ENCODE data around the gene HCFC1R1. TPM values are rescaled to one million over a fixed set of nuclear protein-coding genes. Genes with fewer than 3 reads are reported as not detected.

Gene HCFC1R1
- total RNA-seq, 1 donor from 2014 or later: 48.5 TPM

DNA sequence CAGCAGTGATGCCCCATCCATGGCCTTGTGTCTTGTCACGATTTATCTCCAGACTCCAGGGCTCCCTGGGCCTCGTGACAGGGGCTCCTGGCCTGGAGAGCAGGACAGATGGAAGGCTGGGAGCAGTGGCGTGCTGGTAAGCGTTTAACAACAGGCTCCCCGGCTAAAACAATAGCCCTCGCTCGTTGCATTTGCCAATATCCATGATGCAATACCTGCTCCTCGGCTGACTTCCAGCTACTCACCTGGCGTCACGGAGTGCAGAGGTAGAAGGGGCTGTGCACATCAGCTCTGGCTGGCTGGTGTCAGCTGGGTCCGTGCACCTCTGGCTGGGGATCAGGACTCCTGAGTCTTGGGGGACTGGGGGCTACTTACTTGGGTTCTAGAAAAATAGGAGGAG is 14.5 kb upstream of the HCFC1R1 start:
- H3K27ac ChIP-seq (replicated peaks): no peak overlapping the region
- H3K27me3 ChIP-seq (ENCODE audit: low read depth): peaks cover 99% of the 10 kb centered on the region
- intact Hi-C loops (cut with micrococcal nuclease): no loop called here
- no peaks in the 10 kb centered on the region for H3K36me3 ChIP-seq
- no peak for DNase-seq
- H3K4me3 ChIP-seq: no peak overlapping the region
- TF ChIP-seq, protein P1, sequence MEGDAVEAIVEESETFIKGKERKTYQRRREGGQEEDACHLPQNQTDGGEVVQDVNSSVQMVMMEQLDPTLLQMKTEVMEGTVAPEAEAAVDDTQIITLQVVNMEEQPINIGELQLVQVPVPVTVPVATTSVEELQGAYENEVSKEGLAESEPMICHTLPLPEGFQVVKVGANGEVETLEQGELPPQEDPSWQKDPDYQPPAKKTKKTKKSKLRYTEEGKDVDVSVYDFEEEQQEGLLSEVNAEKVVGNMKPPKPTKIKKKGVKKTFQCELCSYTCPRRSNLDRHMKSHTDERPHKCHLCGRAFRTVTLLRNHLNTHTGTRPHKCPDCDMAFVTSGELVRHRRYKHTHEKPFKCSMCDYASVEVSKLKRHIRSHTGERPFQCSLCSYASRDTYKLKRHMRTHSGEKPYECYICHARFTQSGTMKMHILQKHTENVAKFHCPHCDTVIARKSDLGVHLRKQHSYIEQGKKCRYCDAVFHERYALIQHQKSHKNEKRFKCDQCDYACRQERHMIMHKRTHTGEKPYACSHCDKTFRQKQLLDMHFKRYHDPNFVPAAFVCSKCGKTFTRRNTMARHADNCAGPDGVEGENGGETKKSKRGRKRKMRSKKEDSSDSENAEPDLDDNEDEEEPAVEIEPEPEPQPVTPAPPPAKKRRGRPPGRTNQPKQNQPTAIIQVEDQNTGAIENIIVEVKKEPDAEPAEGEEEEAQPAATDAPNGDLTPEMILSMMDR (IDR thresholded peaks at IDR 0.05; ENCODE audit: borderline replicate concordance): no peak
- H3K9me3 ChIP-seq (replicated peaks): no peaks in the 10 kb centered on the region
- peaks cover 9% of the 10 kb centered on the region for H3K4me1 ChIP-seq

GRCh38 chr16:3036726-3037315 is 13.1 kb upstream of the HCFC1R1 start, which contains the start of gene BICDL2:
Gene BICDL2, minus strand, starts transcription at chr16:3036944. Its CDS starts 1,448 bp downstream, at chr16:3035496.
- Histone ChIP-seq H3K27ac (replicated peaks) (no peak within 1 kb of the TSS), H3K36me3 (no peaks in the 10 kb centered on the region), H3K4me3 (peak within 1 kb of the TSS; percentile 32), H3K9me3 (replicated peaks) (no peaks in the 10 kb centered on the region), H3K27me3 (ENCODE audit: low read depth) (peaks cover 98% of the 10 kb centered on the region), H3K4me1 (peaks cover 9% of the 10 kb centered on the region)
- intact Hi-C loops (cut with micrococcal nuclease): no loop called here
- TF ChIP-seq, protein P1 (IDR thresholded peaks at IDR 0.05; ENCODE audit: borderline replicate concordance): no peak
- DNase-seq: no peak

GRCh38 chr16:3035972-3036725 is 12.4 kb upstream of the HCFC1R1 start:
- TF ChIP-seq, protein P1 (IDR thresholded peaks at IDR 0.05; ENCODE audit: borderline replicate concordance): no peak
- H3K27ac ChIP-seq (replicated peaks): no peak overlapping the region
- DNase-seq: no peak
- no peaks in the 10 kb centered on the region for H3K36me3 ChIP-seq
- H3K4me1 ChIP-seq: peaks cover 9% of the 10 kb centered on the region
- no peaks in the 10 kb centered on the region for H3K9me3 ChIP-seq (replicated peaks)
- peak overlapping the region; percentile 32 for H3K4me3 ChIP-seq
- intact Hi-C loops (cut with micrococcal nuclease): no loop called here
- H3K27me3 ChIP-seq (ENCODE audit: low read depth): peaks cover 95% of the 10 kb centered on the region

- Histone ChIP-seq H3K4me1 (peaks cover 9% of the 10 kb centered on the region), H3K27ac (replicated peaks) (no peak overlapping the region), H3K27me3 (ENCODE audit: low read depth) (peaks cover 95% of the 10 kb centered on the region), H3K4me3 (no peak overlapping the region), H3K36me3 (no peaks in the 10 kb centered on the region), H3K9me3 (replicated peaks) (no peaks in the 10 kb centered on the region)
- DNase-seq: no peak
- intact Hi-C loops (cut with micrococcal nuclease): no loop called here
- TF ChIP-seq, protein P1 (IDR thresholded peaks at IDR 0.05; ENCODE audit: borderline replicate concordance): no peak
These were observed 11.7 kb upstream of the HCFC1R1 start for GRCh38 chr16:3035289-3035971.

DNA sequence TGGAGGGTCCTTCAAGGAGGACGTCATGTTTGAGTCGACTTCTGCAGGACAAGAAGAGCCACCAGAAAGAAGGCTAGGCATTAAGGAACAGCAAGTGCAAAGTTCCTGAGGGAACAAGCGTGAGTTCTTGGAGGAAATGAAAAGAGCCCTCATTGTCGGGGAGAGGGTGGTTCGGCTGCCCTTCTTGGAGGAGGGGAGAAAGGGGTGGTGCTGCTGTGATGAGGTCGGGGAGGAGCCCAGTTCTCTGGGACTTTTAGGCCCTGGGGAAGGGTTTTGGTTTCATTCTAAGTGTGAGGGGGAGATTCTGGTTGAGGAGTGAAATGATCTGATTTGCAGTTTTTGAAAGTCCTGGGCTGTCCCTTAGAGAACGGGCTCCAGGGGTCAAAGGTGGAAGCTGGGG is 8.9 kb upstream of the HCFC1R1 start:
- intact Hi-C loops (cut with micrococcal nuclease): no loop called here
- Histone ChIP-seq H3K36me3 (no peaks in the 10 kb centered on the region), H3K4me1 (peaks cover 31% of the 10 kb centered on the region), H3K4me3 (no peak overlapping the region), H3K27ac (replicated peaks) (no peak overlapping the region), H3K27me3 (ENCODE audit: low read depth) (peaks cover 87% of the 10 kb centered on the region), H3K9me3 (replicated peaks) (no peaks in the 10 kb centered on the region)
- TF ChIP-seq, protein P1 (IDR thresholded peaks at IDR 0.05; ENCODE audit: borderline replicate concordance): no peak
- DNase-seq: no peak

All from left ventricle myocardium inferior (tissue), 1 donor.